Ishikawa (cell line): Measurements from ENCODE around the gene PLEKHS1.

Experiments
- CEBPB ChIP-seq: IDR thresholded peaks from 2 replicates; pipeline ENCODE4 v1.6.1; 2012
- EGR1 ChIP-seq: IDR thresholded peaks from 2 replicates; pipeline ENCODE4 v1.6.1; 2012
- FOXM1 ChIP-seq: IDR thresholded peaks from 2 replicates; pipeline ENCODE4 v1.6.1; 2012; ENCODE audit warnings: low read depth, borderline replicate concordance
- RAD21 ChIP-seq: IDR thresholded peaks from 2 replicates; pipeline ENCODE4 v1.6.1; 2012; ENCODE audit warnings: low read depth
- REST ChIP-seq: IDR thresholded peaks from 2 replicates; pipeline ENCODE4 v1.6.1; 2012; ENCODE audit warnings: low read depth, mild to moderate bottlenecking
- TAF1 ChIP-seq: IDR thresholded peaks from 2 replicates; pipeline ENCODE4 v1.6.1; 2012; ENCODE audit warnings: low read depth, mild to moderate bottlenecking
- TCF12 ChIP-seq: IDR thresholded peaks from 2 replicates; pipeline ENCODE4 v1.6.1; 2012; ENCODE audit warnings: low read depth
- TEAD4 ChIP-seq: IDR thresholded peaks from 2 replicates; pipeline ENCODE4 v1.6.1; 2012
- USF1 ChIP-seq: IDR thresholded peaks from 2 replicates; pipeline ENCODE4 v1.6.1; 2012
- YY1 ChIP-seq: IDR thresholded peaks from 2 replicates; pipeline ENCODE4 v1.6.1; 2012; ENCODE audit warnings: low read depth
- TF ChIP-seq, protein P1 (sequence below): IDR thresholded peaks from 2 replicates; pipeline ENCODE4 v1.6.1; 2012

GRCh38 chr10:113767222-113767621 is 15.7 kb downstream of the PLEKHS1 start:
- no peak for TF ChIP-seq CEBPB
- TF ChIP-seq RAD21: no peak
- TF ChIP-seq, protein P1, sequence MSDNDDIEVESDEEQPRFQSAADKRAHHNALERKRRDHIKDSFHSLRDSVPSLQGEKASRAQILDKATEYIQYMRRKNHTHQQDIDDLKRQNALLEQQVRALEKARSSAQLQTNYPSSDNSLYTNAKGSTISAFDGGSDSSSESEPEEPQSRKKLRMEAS: no peak
- no peak for TF ChIP-seq USF1
- TF ChIP-seq REST: no peak
- no peak for TF ChIP-seq EGR1
- no peak for TF ChIP-seq TEAD4
- no peak for TF ChIP-seq YY1
- TF ChIP-seq TAF1: no peak
- TF ChIP-seq TCF12: no peak
- no peak for TF ChIP-seq FOXM1
